ENCODE measurements around the gene UGGT1. TPM values are rescaled to one million over a fixed set of nuclear protein-coding genes. Genes with fewer than 3 reads are reported as not detected.

The UGGT1 gene
- total RNA-seq, 1 experiment from 2014 or later: 80.3 TPM

DNA sequence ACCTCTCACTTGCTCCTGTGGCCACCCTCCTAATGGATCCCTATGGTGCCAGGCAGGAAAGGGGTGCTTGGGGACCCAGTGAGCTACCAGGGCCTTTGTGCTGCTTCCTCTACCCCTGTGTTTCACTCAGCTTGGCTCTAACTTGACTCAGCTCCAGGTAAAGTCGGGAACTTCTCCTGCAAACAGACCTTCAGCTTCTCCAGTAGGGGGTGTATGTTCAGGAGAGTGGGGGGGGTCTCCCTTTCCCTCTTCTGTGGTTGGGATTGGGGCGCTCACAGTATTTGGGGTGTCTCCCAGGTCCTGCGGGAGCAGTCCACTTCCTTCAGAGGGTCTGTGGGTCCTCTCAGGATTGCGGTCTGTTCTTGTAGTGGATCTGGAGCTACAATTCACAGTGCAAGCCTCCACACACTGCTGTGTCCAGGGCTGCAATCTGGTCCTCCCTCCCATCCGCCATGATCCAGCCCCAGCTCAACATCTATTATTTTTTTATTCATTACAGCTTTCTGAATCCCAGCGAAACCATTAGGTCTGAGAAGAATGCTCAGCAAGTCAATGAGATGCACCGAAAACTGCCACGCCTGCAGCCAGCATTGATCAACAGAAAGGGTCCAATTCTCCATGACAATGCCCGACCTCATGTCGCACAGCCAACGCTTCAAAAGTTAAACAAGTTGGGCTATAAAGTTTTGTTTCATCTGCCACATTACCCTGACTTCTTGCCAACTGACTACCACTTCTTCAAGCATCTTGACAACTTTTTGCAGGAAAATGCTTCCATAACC, 36.7 kb upstream of the UGGT1 start:
- CTCF ChIA-PET: interaction anchor here (1.0 to 1.7 kb wide), 4 partner anchors 8 to 34 kb away, joined by 3 to 7 read pairs (median 4); no protein-coding TSS in a partner anchor

DNA sequence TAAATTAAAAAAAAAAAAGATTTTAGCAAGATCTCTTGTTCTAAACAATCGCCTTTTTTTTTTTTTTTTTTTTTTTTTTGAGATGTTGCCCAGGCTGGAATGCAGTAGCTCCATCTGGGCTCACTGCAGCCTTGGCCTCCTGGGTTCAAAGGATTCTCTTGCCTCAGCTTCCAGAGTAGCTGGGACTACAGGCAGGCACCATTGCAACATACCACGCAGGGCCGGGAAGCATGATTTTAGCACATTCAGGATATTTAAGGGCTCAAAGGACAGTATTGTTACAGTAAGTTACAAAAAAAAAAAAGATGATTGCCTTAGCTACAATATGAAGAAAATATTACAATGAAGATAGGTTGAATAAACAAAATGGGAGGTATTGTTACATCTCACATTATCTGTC, 33.7 kb upstream of the UGGT1 start:
- CTCF ChIA-PET: interaction anchor here (0.6 to 0.7 kb wide), 2 partner anchors 8 to 101 kb away, joined by 3 to 4 read pairs; no protein-coding TSS in a partner anchor
- no peak for DNase-seq (ENCODE audit: unreplicated experiment)
- Mint-ChIP-seq H3K36me3 (ENCODE audit: insufficient read depth, unreplicated experiment) (no peaks in the 10 kb centered on the region), H3K27ac (ENCODE audit: low read depth, unreplicated experiment) (no peak overlapping the region), H3K27me3 (ENCODE audit: insufficient read depth, unreplicated experiment) (peaks cover 8% of the 10 kb centered on the region), H3K9me3 (ENCODE audit: unreplicated experiment) (no peaks in the 10 kb centered on the region), H3K4me3 (ENCODE audit: unreplicated experiment) (no peak overlapping the region), H3K4me1 (ENCODE audit: insufficient read depth, unreplicated experiment) (no peaks in the 10 kb centered on the region)
- intact Hi-C loops (cut with micrococcal nuclease): no loop called here
- POLR2A ChIA-PET: no interaction called here
- no TSS peak for BruUV-seq (replicated peaks)
- TF ChIP-seq, protein P1, sequence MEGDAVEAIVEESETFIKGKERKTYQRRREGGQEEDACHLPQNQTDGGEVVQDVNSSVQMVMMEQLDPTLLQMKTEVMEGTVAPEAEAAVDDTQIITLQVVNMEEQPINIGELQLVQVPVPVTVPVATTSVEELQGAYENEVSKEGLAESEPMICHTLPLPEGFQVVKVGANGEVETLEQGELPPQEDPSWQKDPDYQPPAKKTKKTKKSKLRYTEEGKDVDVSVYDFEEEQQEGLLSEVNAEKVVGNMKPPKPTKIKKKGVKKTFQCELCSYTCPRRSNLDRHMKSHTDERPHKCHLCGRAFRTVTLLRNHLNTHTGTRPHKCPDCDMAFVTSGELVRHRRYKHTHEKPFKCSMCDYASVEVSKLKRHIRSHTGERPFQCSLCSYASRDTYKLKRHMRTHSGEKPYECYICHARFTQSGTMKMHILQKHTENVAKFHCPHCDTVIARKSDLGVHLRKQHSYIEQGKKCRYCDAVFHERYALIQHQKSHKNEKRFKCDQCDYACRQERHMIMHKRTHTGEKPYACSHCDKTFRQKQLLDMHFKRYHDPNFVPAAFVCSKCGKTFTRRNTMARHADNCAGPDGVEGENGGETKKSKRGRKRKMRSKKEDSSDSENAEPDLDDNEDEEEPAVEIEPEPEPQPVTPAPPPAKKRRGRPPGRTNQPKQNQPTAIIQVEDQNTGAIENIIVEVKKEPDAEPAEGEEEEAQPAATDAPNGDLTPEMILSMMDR (IDR thresholded peaks at IDR 0.05; ENCODE audit: unreplicated experiment): no peak

More for the DNA sequence above, 36.7 kb upstream of the UGGT1 start:
- H3K4me1 Mint-ChIP-seq (ENCODE audit: insufficient read depth, unreplicated experiment): no peaks in the 10 kb centered on the region
- no TSS peak for BruUV-seq (replicated peaks)
- DNase-seq (ENCODE audit: unreplicated experiment): no peak
- POLR2A ChIA-PET: no interaction called here
- no peak overlapping the region for H3K4me3 Mint-ChIP-seq (ENCODE audit: unreplicated experiment)
- H3K9me3 Mint-ChIP-seq (ENCODE audit: unreplicated experiment): peaks cover 9% of the 10 kb centered on the region
- TF ChIP-seq, protein P1 (IDR thresholded peaks at IDR 0.05; ENCODE audit: unreplicated experiment): no peak
- no peaks in the 10 kb centered on the region for H3K36me3 Mint-ChIP-seq (ENCODE audit: insufficient read depth, unreplicated experiment)
- no peak overlapping the region for H3K27ac Mint-ChIP-seq (ENCODE audit: low read depth, unreplicated experiment)
- intact Hi-C loops (cut with micrococcal nuclease): no loop called here
- H3K27me3 Mint-ChIP-seq (ENCODE audit: insufficient read depth, unreplicated experiment): peaks cover 36% of the 10 kb centered on the region

DNA sequence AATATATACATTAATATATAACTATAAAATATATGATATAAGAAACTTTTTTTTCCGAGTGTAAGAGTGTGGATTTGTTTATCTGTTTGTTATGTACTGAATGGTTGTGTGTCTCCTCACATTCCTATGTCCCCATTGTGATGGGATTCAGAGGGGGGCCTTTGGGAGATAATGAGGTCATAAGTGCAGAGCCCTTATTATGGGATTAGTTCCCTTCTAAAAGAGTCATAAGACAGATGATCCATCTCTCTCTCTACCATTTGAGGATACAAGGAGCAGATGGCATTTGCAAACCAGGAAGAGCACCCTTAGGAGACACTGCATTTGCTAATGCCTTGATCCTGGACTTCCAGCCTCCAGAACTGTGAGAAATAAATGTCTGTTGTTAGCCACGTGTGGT, 32.9 kb upstream of the UGGT1 start:
- no peak for DNase-seq (ENCODE audit: unreplicated experiment)
- no peak overlapping the region for H3K27ac Mint-ChIP-seq (ENCODE audit: low read depth, unreplicated experiment)
- H3K27me3 Mint-ChIP-seq (ENCODE audit: insufficient read depth, unreplicated experiment): peaks cover under 1% of the 10 kb centered on the region
- POLR2A ChIA-PET: no interaction called here
- H3K36me3 Mint-ChIP-seq (ENCODE audit: insufficient read depth, unreplicated experiment): no peaks in the 10 kb centered on the region
- BruUV-seq (replicated peaks): no TSS peak
- no peak overlapping the region for H3K4me3 Mint-ChIP-seq (ENCODE audit: unreplicated experiment)
- intact Hi-C loops (cut with micrococcal nuclease): no loop called here
- TF ChIP-seq, protein P1 (IDR thresholded peaks at IDR 0.05; ENCODE audit: unreplicated experiment): no peak
- no peaks in the 10 kb centered on the region for H3K4me1 Mint-ChIP-seq (ENCODE audit: insufficient read depth, unreplicated experiment)
- no peaks in the 10 kb centered on the region for H3K9me3 Mint-ChIP-seq (ENCODE audit: unreplicated experiment)
- CTCF ChIA-PET: interaction anchor here (0.6 to 0.7 kb wide), 2 partner anchors 7 to 101 kb away, joined by 3 to 4 read pairs; no protein-coding TSS in a partner anchor

DNA sequence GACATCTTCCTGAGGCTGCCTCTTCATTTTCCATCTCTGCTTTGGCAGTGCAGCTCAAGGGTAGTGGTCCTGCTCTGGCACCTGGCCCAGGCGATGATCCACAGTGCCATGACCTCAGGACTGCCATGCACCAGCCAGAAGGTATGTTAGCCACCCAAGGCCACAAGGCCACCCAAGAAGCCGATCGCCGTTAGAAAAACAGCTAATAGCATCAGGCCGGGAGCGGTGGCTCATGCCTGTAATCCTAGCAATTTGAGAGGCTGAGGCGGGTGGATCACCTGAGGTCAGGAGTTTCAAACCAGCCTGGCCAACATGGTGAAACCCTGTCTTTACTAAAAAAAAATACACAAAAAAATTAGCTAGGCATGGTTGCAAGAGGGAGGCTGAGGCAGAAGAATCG, 28.4 kb upstream of the UGGT1 start:
- H3K9me3 Mint-ChIP-seq (ENCODE audit: unreplicated experiment): no peaks in the 10 kb centered on the region
- no peak overlapping the region for H3K4me3 Mint-ChIP-seq (ENCODE audit: unreplicated experiment)
- no peaks in the 10 kb centered on the region for H3K27me3 Mint-ChIP-seq (ENCODE audit: insufficient read depth, unreplicated experiment)
- intact Hi-C loops (cut with micrococcal nuclease): loop anchor here (2.0 to 10.0 kb wide), 2 partner anchors 28 to 242 kb away; partner anchors contain the start of gene UGGT1
- BruUV-seq (replicated peaks): no TSS peak
- no peak overlapping the region for H3K27ac Mint-ChIP-seq (ENCODE audit: low read depth, unreplicated experiment)
- no peaks in the 10 kb centered on the region for H3K4me1 Mint-ChIP-seq (ENCODE audit: insufficient read depth, unreplicated experiment)
- TF ChIP-seq, protein P1 (IDR thresholded peaks at IDR 0.05; ENCODE audit: unreplicated experiment): no peak
- H3K36me3 Mint-ChIP-seq (ENCODE audit: insufficient read depth, unreplicated experiment): no peaks in the 10 kb centered on the region
- DNase-seq (ENCODE audit: unreplicated experiment): no peak
- ChIA-PET POLR2A (no interaction called here), CTCF (interaction anchor here (0.6 to 2.0 kb wide), 14 partner anchors 8 to 1331 kb away, joined by 3 to 7 read pairs (median 3); no protein-coding TSS in a partner anchor)
